ENCODE data around the gene MAFG. TPM values are rescaled to one million over a fixed set of nuclear protein-coding genes. Genes with fewer than 3 reads are reported as not detected.

Gene MAFG
- total and polyA plus RNA-seq, 2 of the 13 experiments (the other 11 are each of a cell fraction or from before 2014, with no cell fraction given), result 14.5 to 20.0 TPM

DNA sequence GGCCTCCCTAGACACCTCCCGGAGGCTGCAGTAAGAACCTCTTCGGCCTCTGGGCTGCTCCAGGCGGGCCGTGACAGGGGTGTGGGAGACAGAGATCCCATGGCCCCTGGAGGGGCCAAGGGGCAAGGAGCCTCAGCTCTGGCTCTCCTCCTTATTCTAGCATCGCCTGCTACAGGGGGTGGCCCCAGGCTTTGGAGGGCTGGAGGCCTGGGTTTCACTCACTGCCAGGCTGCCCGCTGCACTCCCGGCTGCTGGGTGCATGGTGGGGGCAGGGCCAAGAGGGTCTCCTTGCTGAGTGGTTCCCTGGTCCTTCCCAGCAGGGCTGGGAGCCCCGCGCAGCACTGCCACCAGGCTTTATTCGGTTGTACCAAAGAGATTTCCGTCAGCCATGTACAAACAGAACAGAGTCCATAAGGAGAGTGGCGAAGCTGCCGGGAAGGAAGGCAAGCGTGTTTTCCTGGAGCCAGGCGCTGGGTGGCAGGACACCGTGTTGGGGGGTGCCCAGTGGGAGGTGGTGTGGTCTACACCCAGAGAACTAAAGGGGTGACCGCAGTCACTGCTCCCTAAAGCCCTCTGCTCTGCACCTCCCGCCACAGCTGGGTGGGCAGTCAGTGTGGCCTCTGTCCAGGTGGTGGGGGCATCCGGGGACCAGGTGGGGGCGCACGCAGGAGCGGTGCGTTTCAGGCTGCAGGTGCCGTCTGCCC lies 23.5 kb downstream of the MAFG start:
- WGBS (ENCODE audit: low lambda C conversion rate), result over 99% methylated on average over 10 of the region's 24 CpGs
- Histone ChIP-seq H3K9ac (ENCODE audit: insufficient read depth, low read depth, low read length) (no peak overlapping the region), H3K4me3 (replicated peaks in 1 of 3; ENCODE audit: insufficient read depth in 1 of 3, low read depth in 2 of 3, low read length in 3 of 3) (no peak overlapping the region), H3K79me2 (ENCODE audit: insufficient read depth, low read length) (peaks cover 15% of the 10 kb centered on the region), H3K4me2 (ENCODE audit: low read depth, low read length) (no peak overlapping the region), H2AFZ (ENCODE audit: low read length) (no peak overlapping the region), H3K27me3 (ENCODE audit: control insufficient read depth in 1 of 2, insufficient read depth in 2 of 2, low read length in 2 of 2) (no peaks in the 10 kb centered on the region), H3K4me1 (ENCODE audit: insufficient read depth, low read length) (peaks cover 34% of the 10 kb centered on the region), H3K36me3 (replicated peaks in 1 of 2; ENCODE audit: control insufficient read depth in 1 of 2, insufficient read depth in 2 of 2, low read length in 2 of 2) (peaks cover 45 to 64% of the 10 kb centered on the region in 2 experiments), H4K20me1 (ENCODE audit: insufficient read depth, low read length) (peaks cover 10% of the 10 kb centered on the region; the same call in 1 of the 2 replicates), H3K9me3 (ENCODE audit: low read length) (no peaks in the 10 kb centered on the region), H3K27ac (ENCODE audit: extremely low read length, insufficient read depth, low read length) (peak overlapping the region; percentile 28)
- FAIRE-seq (no peak), ATAC-seq (no peak), DNase-seq (ENCODE audit: low spot score) (no peak)
- in situ Hi-C loops (cut with HindIII; ENCODE audit: extremely low pct_ligation_motif_present, low pct_unique_long_range_greater_than_20kb), result no loop called here
- intact Hi-C loops (cut with micrococcal nuclease; ENCODE audit: unreplicated experiment), result no loop called here
- ChIA-PET CTCF (ENCODE audit: low intra/inter-chr PET ratio, low total read pairs) (no interaction called here), POLR2A (interaction anchor here (1.5 to 2.9 kb wide), 2 partner anchors 12 to 22 kb away, joined by 3 to 10 read pairs; partner anchors contain the start of genes ALYREF and ANAPC11)
- BruUV-seq (replicated peaks), result no TSS peak
- no peak for TF ChIP-seq MEIS1 (CRISPR knock-in tag; IDR thresholded peaks at IDR 0.05; ENCODE audit: borderline replicate concordance)
- TF ChIP-seq AGO2 (optimal IDR thresholded peaks at IDR 0.05; ENCODE audit: low read depth, low read length), result peak; percentile 27
- TF ChIP-seq RFXANK (CRISPR knock-in tag; IDR thresholded peaks at IDR 0.05), result no peak
- no peak for TF ChIP-seq ZNF724P (CRISPR knock-in tag; IDR thresholded peaks at IDR 0.05; ENCODE audit: borderline replicate concordance)
- no peak for TF ChIP-seq DDIT3 (CRISPR knock-in tag; IDR thresholded peaks at IDR 0.05)
- no peak for TF ChIP-seq THAP11 (CRISPR knock-in tag; IDR thresholded peaks at IDR 0.05)
- TF ChIP-seq MTA3 (CRISPR knock-in tag; IDR thresholded peaks at IDR 0.05), result no peak
- no peak for TF ChIP-seq FOXK1 (CRISPR knock-in tag; IDR thresholded peaks at IDR 0.05; ENCODE audit: borderline replicate concordance, low read depth)
- TF ChIP-seq ZNF879 (CRISPR knock-in tag; IDR thresholded peaks at IDR 0.05), result no peak
- TF ChIP-seq WIZ (CRISPR knock-in tag; IDR thresholded peaks at IDR 0.05), result no peak
- 0 out of 2 replicates have a peak, but pooled peaks have one; percentile 53 for TF ChIP-seq ZNF768 (CRISPR knock-in tag; IDR thresholded peaks at IDR 0.05)
- peak; percentile 49; the same call in 1 of the 2 replicates for TF ChIP-seq RBFOX2 (IDR thresholded peaks at IDR 0.05; ENCODE audit: low read depth, low read length)
- TF ChIP-seq, protein P1, sequence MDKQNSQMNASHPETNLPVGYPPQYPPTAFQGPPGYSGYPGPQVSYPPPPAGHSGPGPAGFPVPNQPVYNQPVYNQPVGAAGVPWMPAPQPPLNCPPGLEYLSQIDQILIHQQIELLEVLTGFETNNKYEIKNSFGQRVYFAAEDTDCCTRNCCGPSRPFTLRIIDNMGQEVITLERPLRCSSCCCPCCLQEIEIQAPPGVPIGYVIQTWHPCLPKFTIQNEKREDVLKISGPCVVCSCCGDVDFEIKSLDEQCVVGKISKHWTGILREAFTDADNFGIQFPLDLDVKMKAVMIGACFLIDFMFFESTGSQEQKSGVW (CRISPR knock-in tag; IDR thresholded peaks at IDR 0.05; ENCODE audit: borderline replicate concordance), result no peak
- no peak for TF ChIP-seq RORA (CRISPR knock-in tag; IDR thresholded peaks at IDR 0.05)
- TF ChIP-seq, protein P2, sequence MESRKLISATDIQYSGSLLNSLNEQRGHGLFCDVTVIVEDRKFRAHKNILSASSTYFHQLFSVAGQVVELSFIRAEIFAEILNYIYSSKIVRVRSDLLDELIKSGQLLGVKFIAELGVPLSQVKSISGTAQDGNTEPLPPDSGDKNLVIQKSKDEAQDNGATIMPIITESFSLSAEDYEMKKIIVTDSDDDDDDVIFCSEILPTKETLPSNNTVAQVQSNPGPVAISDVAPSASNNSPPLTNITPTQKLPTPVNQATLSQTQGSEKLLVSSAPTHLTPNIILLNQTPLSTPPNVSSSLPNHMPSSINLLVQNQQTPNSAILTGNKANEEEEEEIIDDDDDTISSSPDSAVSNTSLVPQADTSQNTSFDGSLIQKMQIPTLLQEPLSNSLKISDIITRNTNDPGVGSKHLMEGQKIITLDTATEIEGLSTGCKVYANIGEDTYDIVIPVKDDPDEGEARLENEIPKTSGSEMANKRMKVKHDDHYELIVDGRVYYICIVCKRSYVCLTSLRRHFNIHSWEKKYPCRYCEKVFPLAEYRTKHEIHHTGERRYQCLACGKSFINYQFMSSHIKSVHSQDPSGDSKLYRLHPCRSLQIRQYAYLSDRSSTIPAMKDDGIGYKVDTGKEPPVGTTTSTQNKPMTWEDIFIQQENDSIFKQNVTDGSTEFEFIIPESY (CRISPR knock-in tag; IDR thresholded peaks at IDR 0.05), result peak; percentile 59; the same call in 1 of the 2 replicates
- TF ChIP-seq ZNF513 (CRISPR knock-in tag; conservative IDR thresholded peaks at IDR 0.05), result no peak
- TF ChIP-seq PCBP1 (IDR thresholded peaks at IDR 0.05; ENCODE audit: borderline replicate concordance, low read depth, low read length), result 0 out of 2 replicates have a peak, but pooled peaks have one; percentile 7
- TF ChIP-seq HNRNPL (IDR thresholded peaks at IDR 0.05; ENCODE audit: low read depth, low read length), result 0 out of 2 replicates have a peak, but pooled peaks have one; percentile 16
- TF ChIP-seq SRSF1 (optimal IDR thresholded peaks at IDR 0.05; ENCODE audit: low read depth, low read length), result peak; percentile 1
- TF ChIP-seq ZFYVE20 (CRISPR knock-in tag; IDR thresholded peaks at IDR 0.05; ENCODE audit: borderline replicate concordance, low read depth), result 0 out of 2 replicates have a peak, but pooled peaks have one; percentile 30
- TF ChIP-seq ZC3H13 (CRISPR knock-in tag; IDR thresholded peaks at IDR 0.05), result no peak

Data from HepG2 (cell line).